Glutamatergic neuron (in vitro differentiated cells): ENCODE data around the gene TEPSIN. TPM values are rescaled to one million over a fixed set of nuclear protein-coding genes. Genes with fewer than 3 reads are reported as not detected.

Experiments used
- DNase-seq: peaks from one replicate; pipeline ENCODE4 v3.0.0; 2022
- H3K27ac Mint-ChIP-seq: one replicate; pipeline ENCODE4 v1.8.0; 2020; ENCODE audit warnings: mild to moderate bottlenecking, mixed read lengths, inconsistent platforms; ENCODE audit not compliant: unreplicated experiment
- H3K27me3 Mint-ChIP-seq: one replicate; pipeline ENCODE4 v1.8.0; 2020; ENCODE audit warnings: mild to moderate bottlenecking, moderate library complexity, mixed read lengths, inconsistent platforms; ENCODE audit not compliant: unreplicated experiment
- H3K36me3 Mint-ChIP-seq: one replicate; pipeline ENCODE4 v1.8.0; 2020; ENCODE audit warnings: mild to moderate bottlenecking, mixed read lengths, inconsistent platforms; ENCODE audit not compliant: unreplicated experiment
- H3K4me1 Mint-ChIP-seq: one replicate; pipeline ENCODE4 v1.8.0; 2020; ENCODE audit warnings: mild to moderate bottlenecking, low read depth, mixed read lengths, inconsistent platforms; ENCODE audit not compliant: unreplicated experiment
- H3K4me3 Mint-ChIP-seq: one replicate; pipeline ENCODE4 v1.8.0; 2020; ENCODE audit warnings: mild to moderate bottlenecking, mixed read lengths, inconsistent platforms; ENCODE audit not compliant: unreplicated experiment
- H3K9me3 Mint-ChIP-seq: one replicate; pipeline ENCODE4 v1.8.0; 2020; ENCODE audit warnings: mild to moderate bottlenecking, moderate library complexity, mixed read lengths, inconsistent platforms; ENCODE audit not compliant: unreplicated experiment
- total RNA-seq: library from RNA; stranded (reverse); fragmentation: NEBNext Ultra II Directional; extraction: Animal tissue kit (Norgen Biotek cat#: 25700); gene quantifications from one replicate; pipeline ENCODE4 v1.2.1, GENCODE V29; 2021; ENCODE audit not compliant: unreplicated experiment
- TF ChIP-seq, protein P1 (sequence below): fragments of 200-600 bp; sonication (generic); IDR thresholded peaks from one replicate; pipeline ENCODE4 v1.5.0; 2021; ENCODE audit not compliant: partially characterized antibody, unreplicated experiment

Gene TEPSIN
- total RNA-seq, 1 donor from 2014 or later = 85.7 TPM

DNA sequence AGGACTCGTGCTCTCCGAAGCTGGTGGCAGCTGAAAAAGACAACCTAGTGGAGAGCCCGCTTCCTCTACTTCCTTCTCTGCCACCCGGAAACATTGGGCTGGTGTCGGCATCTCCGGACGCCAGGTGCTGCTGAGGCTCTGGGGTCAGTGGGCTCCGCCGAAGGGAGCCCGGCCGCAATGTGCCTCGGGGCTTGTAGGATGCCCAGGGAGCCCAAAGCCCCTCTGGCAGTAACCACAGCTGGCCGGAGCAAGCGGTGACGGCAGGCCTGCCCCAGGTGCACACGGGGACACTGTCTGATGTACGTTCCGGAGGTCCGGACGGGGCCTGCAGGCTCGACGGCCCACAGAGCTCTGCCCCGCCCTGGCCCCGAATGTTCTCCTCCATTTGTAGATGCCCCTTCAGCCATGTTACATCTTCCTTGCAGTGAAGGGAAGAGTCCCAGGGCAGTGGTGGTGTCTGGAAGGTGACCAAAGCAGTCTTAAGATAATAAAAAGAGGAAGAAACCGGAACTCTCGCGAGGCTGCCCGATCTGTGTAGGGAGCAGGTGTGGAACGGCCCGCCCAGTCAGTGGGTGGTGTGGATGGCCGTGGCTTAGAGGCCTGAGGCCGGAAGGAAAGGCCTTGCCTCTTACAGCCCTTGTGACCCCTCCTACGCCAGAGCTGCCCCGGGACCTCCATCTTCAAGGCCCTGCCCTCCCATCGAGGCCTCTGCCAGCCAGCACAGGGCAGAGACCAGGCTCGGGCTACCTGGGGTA, 22.9 kb upstream of the TEPSIN start:
- H3K4me3 Mint-ChIP-seq = no peak overlapping the region

DNA sequence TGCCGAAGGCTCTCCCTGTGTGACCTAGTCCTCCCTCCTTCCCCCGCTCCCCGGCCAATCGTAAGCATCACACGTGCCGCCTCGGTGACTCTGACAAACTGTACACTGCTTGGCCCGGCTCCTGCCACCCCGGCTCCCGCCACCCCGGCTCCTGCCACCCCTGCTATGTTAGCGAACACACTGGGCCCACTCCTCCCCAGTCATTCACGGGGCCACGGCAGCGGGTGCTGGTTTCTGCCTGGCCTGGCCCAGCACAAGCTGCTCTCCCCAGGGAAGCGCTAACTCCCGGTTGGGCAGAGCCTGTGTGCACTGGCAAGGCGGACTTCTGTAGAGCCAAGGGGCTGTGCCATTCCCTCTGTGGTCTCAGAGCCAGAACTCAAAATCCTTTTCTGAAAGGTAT, 22.2 kb upstream of the TEPSIN start:
- no peak overlapping the region for H3K27ac Mint-ChIP-seq
- TF ChIP-seq, protein P1, sequence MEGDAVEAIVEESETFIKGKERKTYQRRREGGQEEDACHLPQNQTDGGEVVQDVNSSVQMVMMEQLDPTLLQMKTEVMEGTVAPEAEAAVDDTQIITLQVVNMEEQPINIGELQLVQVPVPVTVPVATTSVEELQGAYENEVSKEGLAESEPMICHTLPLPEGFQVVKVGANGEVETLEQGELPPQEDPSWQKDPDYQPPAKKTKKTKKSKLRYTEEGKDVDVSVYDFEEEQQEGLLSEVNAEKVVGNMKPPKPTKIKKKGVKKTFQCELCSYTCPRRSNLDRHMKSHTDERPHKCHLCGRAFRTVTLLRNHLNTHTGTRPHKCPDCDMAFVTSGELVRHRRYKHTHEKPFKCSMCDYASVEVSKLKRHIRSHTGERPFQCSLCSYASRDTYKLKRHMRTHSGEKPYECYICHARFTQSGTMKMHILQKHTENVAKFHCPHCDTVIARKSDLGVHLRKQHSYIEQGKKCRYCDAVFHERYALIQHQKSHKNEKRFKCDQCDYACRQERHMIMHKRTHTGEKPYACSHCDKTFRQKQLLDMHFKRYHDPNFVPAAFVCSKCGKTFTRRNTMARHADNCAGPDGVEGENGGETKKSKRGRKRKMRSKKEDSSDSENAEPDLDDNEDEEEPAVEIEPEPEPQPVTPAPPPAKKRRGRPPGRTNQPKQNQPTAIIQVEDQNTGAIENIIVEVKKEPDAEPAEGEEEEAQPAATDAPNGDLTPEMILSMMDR = no peak
- H3K27me3 Mint-ChIP-seq = peaks cover 5% of the 10 kb centered on the region
- H3K4me3 Mint-ChIP-seq = no peak overlapping the region
- DNase-seq = no peak
- H3K4me1 Mint-ChIP-seq = peaks cover 9% of the 10 kb centered on the region
- H3K9me3 Mint-ChIP-seq = peaks cover 10% of the 10 kb centered on the region
- H3K36me3 Mint-ChIP-seq = no peaks in the 10 kb centered on the region

More for the DNA sequence above, 22.9 kb upstream of the TEPSIN start:
- H3K27me3 Mint-ChIP-seq = peaks cover 5% of the 10 kb centered on the region
- no peak overlapping the region for H3K27ac Mint-ChIP-seq
- H3K36me3 Mint-ChIP-seq = no peaks in the 10 kb centered on the region
- H3K9me3 Mint-ChIP-seq = peaks cover 10% of the 10 kb centered on the region
- TF ChIP-seq, protein P1 = no peak
- peaks cover 12% of the 10 kb centered on the region for H3K4me1 Mint-ChIP-seq
- DNase-seq = no peak

DNA sequence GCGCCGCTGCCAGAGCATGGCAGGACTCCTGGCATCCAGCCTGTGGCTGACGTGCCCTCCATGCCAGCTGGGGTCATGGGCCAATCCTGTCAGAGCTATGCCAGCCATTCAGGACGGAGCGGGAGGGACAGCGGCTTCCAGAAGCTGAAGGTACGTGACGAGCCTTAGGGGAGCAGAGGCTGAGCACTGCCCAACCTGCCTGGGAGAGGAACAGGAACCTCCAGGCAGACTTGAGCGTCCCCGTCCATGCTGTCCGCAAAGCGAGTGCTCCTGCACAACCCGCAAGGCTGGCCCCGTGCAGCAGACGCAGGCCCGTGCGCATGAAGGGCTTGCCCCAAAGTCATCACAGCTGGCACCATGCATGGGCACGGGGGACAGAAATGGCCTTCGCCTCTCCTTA, 21.8 kb upstream of the TEPSIN start:
- TF ChIP-seq, protein P1 = no peak
- H3K4me3 Mint-ChIP-seq = no peak overlapping the region
- DNase-seq = no peak
- H3K9me3 Mint-ChIP-seq = peaks cover 10% of the 10 kb centered on the region
- peaks cover 5% of the 10 kb centered on the region for H3K4me1 Mint-ChIP-seq
- no peaks in the 10 kb centered on the region for H3K36me3 Mint-ChIP-seq
- no peak overlapping the region for H3K27ac Mint-ChIP-seq
- peaks cover 3% of the 10 kb centered on the region for H3K27me3 Mint-ChIP-seq

DNA sequence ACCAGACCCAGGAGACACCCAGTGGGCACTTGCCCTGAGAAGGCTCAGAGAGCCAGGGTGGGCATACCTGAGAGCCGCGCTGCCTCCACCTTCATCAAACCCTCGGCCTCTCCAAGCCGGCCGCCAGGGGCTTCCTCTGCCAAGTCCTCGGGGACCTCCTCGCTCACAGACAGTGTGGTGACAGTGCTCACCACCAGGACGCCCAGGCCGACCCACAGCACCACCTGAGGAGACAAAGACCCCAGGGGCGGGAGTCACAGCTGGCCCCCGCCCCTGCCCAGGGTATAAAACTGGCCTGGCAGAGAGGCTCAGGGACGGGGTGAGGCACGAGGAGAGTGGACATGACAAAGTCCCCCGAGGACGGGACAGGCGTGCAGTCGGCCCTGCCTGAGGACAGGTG, 21.3 kb upstream of the TEPSIN start:
- H3K36me3 Mint-ChIP-seq = no peaks in the 10 kb centered on the region
- no peak overlapping the region for H3K4me3 Mint-ChIP-seq
- H3K27ac Mint-ChIP-seq = no peak overlapping the region
- no peak for DNase-seq
- H3K4me1 Mint-ChIP-seq = peaks cover 5% of the 10 kb centered on the region
- H3K9me3 Mint-ChIP-seq = peaks cover 9% of the 10 kb centered on the region
- H3K27me3 Mint-ChIP-seq = peaks cover 3% of the 10 kb centered on the region
- TF ChIP-seq, protein P1 = peak; percentile 17

DNA sequence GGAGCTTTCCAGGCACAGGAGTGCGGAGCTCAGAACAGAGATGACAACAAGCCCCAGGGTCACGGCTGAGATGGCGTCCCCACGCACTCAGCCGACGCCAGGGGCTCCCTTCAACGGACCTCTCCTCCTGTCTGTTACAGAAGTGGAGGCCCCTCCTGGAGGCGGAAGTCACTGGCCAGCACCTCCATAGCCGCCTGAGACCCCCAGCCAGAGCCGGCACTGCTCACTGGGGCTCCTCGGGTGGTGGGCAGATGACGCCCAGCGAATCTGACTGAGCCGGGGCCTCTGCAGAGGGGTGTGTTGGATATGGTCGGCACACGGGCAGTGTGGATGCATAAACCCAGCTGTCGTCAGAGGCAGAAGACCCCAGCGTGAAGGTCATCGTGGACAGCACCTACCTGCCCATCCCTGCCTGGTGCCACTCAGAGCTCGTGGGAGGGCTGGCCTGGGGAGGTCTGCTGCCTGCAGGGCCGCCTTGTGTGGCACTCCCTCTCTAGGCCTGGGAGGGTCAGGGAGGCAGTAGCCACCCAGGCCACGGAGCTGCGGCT, 20.3 kb upstream of the TEPSIN start:
- TF ChIP-seq, protein P1 = no peak
- Mint-ChIP-seq H3K4me3 (no peak overlapping the region), H3K27ac (no peak overlapping the region), H3K4me1 (peaks cover 13% of the 10 kb centered on the region), H3K9me3 (peaks cover 9% of the 10 kb centered on the region), H3K27me3 (peaks cover 3% of the 10 kb centered on the region), H3K36me3 (no peaks in the 10 kb centered on the region)
- DNase-seq = no peak
